GM23338 (cell line): ENCODE data around the gene ZNF519. TPM values are rescaled to one million over a fixed set of nuclear protein-coding genes. Genes with fewer than 3 reads are reported as not detected.

Experiments used
- ATAC-seq: fragments of 200-7000 bp; cut with Tn5 transposase; 3 replicates; pipeline ENCODE4 v1.9.1; 2020
- DNase-seq: peaks from one replicate; pipeline ENCODE4 v3.0.0-alpha.2; 2015; ENCODE audit warnings: low spot score
- H2AFZ ChIP-seq: fragments of 200-600 bp; sonication (generic); 2 replicates; pipeline ENCODE4 v1.8.0; 2016; ENCODE audit warnings: antibody characterized with exemption, mild to moderate bottlenecking, moderate library complexity
- H3F3A ChIP-seq: fragments of 200-600 bp; sonication (generic); replicated peaks from 2 replicates; pipeline ENCODE4 v1.8.0; 2017; ENCODE audit warnings: antibody characterized with exemption, mixed run types, low read depth
- H3K27ac ChIP-seq: fragments of 200-600 bp; sonication (generic); 2 replicates; pipeline ENCODE4 v1.6.1; 2016; ENCODE audit warnings: low read depth
- H3K27me3 ChIP-seq: fragments of 200-600 bp; sonication (generic); 2 replicates; pipeline ENCODE4 v1.8.0; 2016; ENCODE audit warnings: mild to moderate bottlenecking, mixed run types, moderate library complexity; ENCODE audit not compliant: insufficient read depth
- H3K36me3 ChIP-seq: fragments of 200-600 bp; sonication (generic); 2 replicates; pipeline ENCODE4 v1.8.0; 2016; ENCODE audit warnings: mild to moderate bottlenecking; ENCODE audit not compliant: insufficient read depth
- H3K4me1 ChIP-seq: fragments of 200-600 bp; sonication (generic); 2 replicates; pipeline ENCODE4 v1.8.0; 2016; ENCODE audit warnings: mild to moderate bottlenecking, moderate library complexity; ENCODE audit not compliant: insufficient read depth
- H3K4me2 ChIP-seq: fragments of 200-600 bp; sonication (generic); 2 replicates; pipeline ENCODE4 v1.7.1; 2017; ENCODE audit warnings: mixed run types
- H3K4me3 ChIP-seq: fragments of 200-600 bp; sonication (generic); 2 replicates; pipeline ENCODE4 v1.6.1; 2016; ENCODE audit warnings: mixed run types
- H3K79me2 ChIP-seq: fragments of 200-600 bp; sonication (generic); replicated peaks from 2 replicates; pipeline ENCODE4 v1.8.0; 2017; ENCODE audit warnings: mild to moderate bottlenecking; ENCODE audit not compliant: insufficient read depth
- H3K9me2 ChIP-seq: fragments of 200-600 bp; sonication (generic); 2 replicates; pipeline ENCODE4 v1.8.0; 2017; ENCODE audit not compliant: insufficient read depth
- H4K20me1 ChIP-seq: fragments of 200-600 bp; sonication (generic); replicated peaks from 2 replicates; pipeline ENCODE4 v1.8.0; 2017; ENCODE audit warnings: mild to moderate bottlenecking; ENCODE audit not compliant: insufficient read depth
- H3K27ac Mint-ChIP-seq: 2 replicates; pipeline ENCODE4 v1.8.0; 2020; ENCODE audit warnings: inconsistent platforms, mild to moderate bottlenecking, moderate library complexity, mixed read lengths
- H3K27me3 Mint-ChIP-seq: 3 replicates; pipeline ENCODE4 v1.8.0; 2022; ENCODE audit warnings: low read depth, mild to moderate bottlenecking, moderate library complexity, mixed read lengths, inconsistent platforms; ENCODE audit not compliant: insufficient read depth, poor library complexity
- H3K36me3 Mint-ChIP-seq: 3 replicates; pipeline ENCODE4 v1.8.0; 2021; ENCODE audit warnings: low read depth, mild to moderate bottlenecking, inconsistent platforms, moderate library complexity, mixed read lengths
- H3K4me1 Mint-ChIP-seq: 3 replicates; pipeline ENCODE4 v1.8.0; 2020; ENCODE audit warnings: mild to moderate bottlenecking, inconsistent platforms, mixed read lengths
- H3K4me3 Mint-ChIP-seq: 3 replicates; pipeline ENCODE4 v1.8.0; 2021; ENCODE audit warnings: moderate library complexity, mild to moderate bottlenecking, inconsistent platforms, mixed read lengths
- H3K9me3 Mint-ChIP-seq: 3 replicates; pipeline ENCODE4 v1.8.0; 2020; ENCODE audit warnings: moderate library complexity, mild to moderate bottlenecking, inconsistent platforms, mixed read lengths
- CREB1 ChIP-seq: fragments of 250-450 bp; sonication (Bioruptor Pico); IDR thresholded peaks from 2 replicates; pipeline ENCODE4 v1.5.0; 2020; ENCODE audit warnings: low read depth, mild to moderate bottlenecking, moderate library complexity
- EZH2 ChIP-seq: fragments of 200-600 bp; sonication (generic); IDR thresholded peaks from one replicate; pipeline ENCODE4 v1.8.0; 2017; ENCODE audit warnings: antibody characterized with exemption, mild to moderate bottlenecking, low read depth; ENCODE audit not compliant: unreplicated experiment
- EZH2phosphoT487 ChIP-seq: fragments of 200-600 bp; sonication (generic); IDR thresholded peaks from one replicate; pipeline ENCODE4 v1.8.1; 2018; ENCODE audit warnings: antibody characterized with exemption; ENCODE audit not compliant: unreplicated experiment
- JUNB ChIP-seq: IDR thresholded peaks from one replicate; pipeline ENCODE4 v1.6.1; 2016; ENCODE audit warnings: antibody characterized with exemption; ENCODE audit not compliant: unreplicated experiment
- NANOG ChIP-seq: IDR thresholded peaks from 2 replicates; pipeline ENCODE4 v1.6.1; 2016; ENCODE audit warnings: antibody characterized with exemption, borderline replicate concordance
- POLR2AphosphoS5 ChIP-seq: IDR thresholded peaks from 2 replicates; pipeline ENCODE4 v1.6.1; 2016; ENCODE audit warnings: antibody characterized with exemption, low read depth
- STAT1 ChIP-seq: IDR thresholded peaks from one replicate; pipeline ENCODE4 v1.6.1; 2016; ENCODE audit warnings: antibody characterized with exemption; ENCODE audit not compliant: unreplicated experiment
- ZNF114 ChIP-seq: fragments of 250-450 bp; sonication (Bioruptor Pico); IDR thresholded peaks from 2 replicates; pipeline ENCODE4 v1.5.0; 2020; ENCODE audit warnings: mild to moderate bottlenecking, moderate library complexity
- ZNF331 ChIP-seq: fragments of 250-450 bp; sonication (Bioruptor Pico); IDR thresholded peaks from 2 replicates; pipeline ENCODE4 v1.5.0; 2020; ENCODE audit warnings: low read depth, mild to moderate bottlenecking, moderate library complexity
- polyA plus RNA-seq: library from polyadenylated mRNA; unstranded; fragments of >200 nt; fragmentation: Nextera tagmentation; extraction: Ambion mirVana; gene quantifications from 2 replicates; pipeline ENCODE4 v1.2.1, GENCODE V29; 2016
- total RNA-seq: library from RNA; depleted of rRNA; stranded (reverse); fragments of >200 nt; shearing (Covaris generic); gene quantifications from 2 replicates; pipeline ENCODE4 v1.2.3, GENCODE V29; 2014
- TF ChIP-seq, protein P1 (sequence below): fragments of 250-450 bp; sonication (Bioruptor Pico); IDR thresholded peaks from 2 replicates; pipeline ENCODE4 v1.5.0; 2020; ENCODE audit warnings: mild to moderate bottlenecking, moderate library complexity
- TF ChIP-seq, protein P2 (sequence below): IDR thresholded peaks from 2 replicates; pipeline ENCODE4 v1.6.1; 2016; ENCODE audit warnings: antibody characterized with exemption
- TF ChIP-seq, protein P3 (sequence below): IDR thresholded peaks from one replicate; pipeline ENCODE4 v1.6.1; 2018; ENCODE audit warnings: antibody characterized with exemption; ENCODE audit not compliant: unreplicated experiment
- TF ChIP-seq, protein P4 (sequence below), 2 experiments: fragments of 200-600 bp in 1 of 2; sonication (generic) in 1 of 2; conservative IDR thresholded peaks; 2 replicates each; pipeline versions ENCODE4 v1.5.1 to v1.6.1; 2016 to 2017; ENCODE audit warnings: antibody characterized with exemption in 2 of 2, low read depth in 2 of 2, mild to moderate bottlenecking in 2 of 2, moderate library complexity in 1 of 2

ZNF519 gene
- total and polyA plus RNA-seq, 2 experiments from 2014 or later, result 29.4 to 54.6 TPM

DNA sequence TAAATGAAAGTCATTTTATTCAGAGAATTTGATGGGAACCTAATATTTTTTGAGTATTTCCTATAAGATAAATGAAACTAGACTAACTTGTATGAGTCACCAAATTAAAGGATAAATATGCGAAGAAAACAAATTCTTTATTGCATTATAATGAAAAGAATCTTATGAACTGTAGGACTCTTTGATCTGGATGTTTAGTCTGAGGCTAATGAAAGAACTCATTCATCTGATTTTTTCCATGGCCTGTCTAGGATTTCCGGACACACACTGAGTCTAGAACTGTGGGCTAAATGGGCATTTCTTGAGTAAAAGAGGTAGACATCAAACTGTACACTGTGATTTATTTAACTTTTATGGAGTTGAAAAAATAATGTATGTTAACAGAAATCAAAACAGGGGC, 43.0 kb downstream of the ZNF519 start:
- H3F3A ChIP-seq, result no peaks in the 10 kb centered on the region
- TF ChIP-seq, protein P1, sequence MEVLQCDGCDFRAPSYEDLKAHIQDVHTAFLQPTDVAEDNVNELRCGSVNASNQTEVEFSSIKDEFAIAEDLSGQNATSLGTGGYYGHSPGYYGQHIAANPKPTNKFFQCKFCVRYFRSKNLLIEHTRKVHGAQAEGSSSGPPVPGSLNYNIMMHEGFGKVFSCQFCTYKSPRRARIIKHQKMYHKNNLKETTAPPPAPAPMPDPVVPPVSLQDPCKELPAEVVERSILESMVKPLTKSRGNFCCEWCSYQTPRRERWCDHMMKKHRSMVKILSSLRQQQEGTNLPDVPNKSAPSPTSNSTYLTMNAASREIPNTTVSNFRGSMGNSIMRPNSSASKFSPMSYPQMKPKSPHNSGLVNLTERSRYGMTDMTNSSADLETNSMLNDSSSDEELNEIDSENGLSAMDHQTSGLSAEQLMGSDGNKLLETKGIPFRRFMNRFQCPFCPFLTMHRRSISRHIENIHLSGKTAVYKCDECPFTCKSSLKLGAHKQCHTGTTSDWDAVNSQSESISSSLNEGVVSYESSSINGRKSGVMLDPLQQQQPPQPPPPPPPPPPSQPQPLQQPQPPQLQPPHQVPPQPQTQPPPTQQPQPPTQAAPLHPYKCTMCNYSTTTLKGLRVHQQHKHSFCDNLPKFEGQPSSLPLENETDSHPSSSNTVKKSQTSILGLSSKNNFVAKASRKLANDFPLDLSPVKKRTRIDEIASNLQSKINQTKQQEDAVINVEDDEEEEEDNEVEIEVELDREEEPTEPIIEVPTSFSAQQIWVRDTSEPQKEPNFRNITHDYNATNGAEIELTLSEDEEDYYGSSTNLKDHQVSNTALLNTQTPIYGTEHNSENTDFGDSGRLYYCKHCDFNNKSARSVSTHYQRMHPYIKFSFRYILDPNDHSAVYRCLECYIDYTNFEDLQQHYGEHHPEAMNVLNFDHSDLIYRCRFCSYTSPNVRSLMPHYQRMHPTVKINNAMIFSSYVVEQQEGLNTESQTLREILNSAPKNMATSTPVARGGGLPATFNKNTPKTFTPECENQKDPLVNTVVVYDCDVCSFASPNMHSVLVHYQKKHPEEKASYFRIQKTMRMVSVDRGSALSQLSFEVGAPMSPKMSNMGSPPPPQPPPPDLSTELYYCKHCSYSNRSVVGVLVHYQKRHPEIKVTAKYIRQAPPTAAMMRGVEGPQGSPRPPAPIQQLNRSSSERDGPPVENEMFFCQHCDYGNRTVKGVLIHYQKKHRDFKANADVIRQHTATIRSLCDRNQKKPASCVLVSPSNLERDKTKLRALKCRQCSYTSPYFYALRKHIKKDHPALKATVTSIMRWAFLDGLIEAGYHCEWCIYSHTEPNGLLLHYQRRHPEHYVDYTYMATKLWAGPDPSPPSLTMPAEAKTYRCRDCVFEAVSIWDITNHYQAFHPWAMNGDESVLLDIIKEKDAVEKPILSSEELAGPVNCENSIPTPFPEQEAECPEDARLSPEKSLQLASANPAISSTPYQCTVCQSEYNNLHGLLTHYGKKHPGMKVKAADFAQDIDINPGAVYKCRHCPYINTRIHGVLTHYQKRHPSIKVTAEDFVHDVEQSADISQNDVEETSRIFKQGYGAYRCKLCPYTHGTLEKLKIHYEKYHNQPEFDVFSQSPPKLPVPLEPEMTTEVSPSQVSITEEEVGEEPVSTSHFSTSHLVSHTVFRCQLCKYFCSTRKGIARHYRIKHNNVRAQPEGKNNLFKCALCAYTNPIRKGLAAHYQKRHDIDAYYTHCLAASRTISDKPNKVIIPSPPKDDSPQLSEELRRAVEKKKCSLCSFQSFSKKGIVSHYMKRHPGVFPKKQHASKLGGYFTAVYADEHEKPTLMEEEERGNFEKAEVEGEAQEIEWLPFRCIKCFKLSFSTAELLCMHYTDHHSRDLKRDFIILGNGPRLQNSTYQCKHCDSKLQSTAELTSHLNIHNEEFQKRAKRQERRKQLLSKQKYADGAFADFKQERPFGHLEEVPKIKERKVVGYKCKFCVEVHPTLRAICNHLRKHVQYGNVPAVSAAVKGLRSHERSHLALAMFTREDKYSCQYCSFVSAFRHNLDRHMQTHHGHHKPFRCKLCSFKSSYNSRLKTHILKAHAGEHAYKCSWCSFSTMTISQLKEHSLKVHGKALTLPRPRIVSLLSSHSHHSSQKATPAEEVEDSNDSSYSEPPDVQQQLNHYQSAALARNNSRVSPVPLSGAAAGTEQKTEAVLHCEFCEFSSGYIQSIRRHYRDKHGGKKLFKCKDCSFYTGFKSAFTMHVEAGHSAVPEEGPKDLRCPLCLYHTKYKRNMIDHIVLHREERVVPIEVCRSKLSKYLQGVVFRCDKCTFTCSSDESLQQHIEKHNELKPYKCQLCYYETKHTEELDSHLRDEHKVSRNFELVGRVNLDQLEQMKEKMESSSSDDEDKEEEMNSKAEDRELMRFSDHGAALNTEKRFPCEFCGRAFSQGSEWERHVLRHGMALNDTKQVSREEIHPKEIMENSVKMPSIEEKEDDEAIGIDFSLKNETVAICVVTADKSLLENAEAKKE (CRISPR knock-in tag), result no peak
- no peak for TF ChIP-seq STAT1
- TF ChIP-seq EZH2, result no peak
- TF ChIP-seq, protein P2, sequence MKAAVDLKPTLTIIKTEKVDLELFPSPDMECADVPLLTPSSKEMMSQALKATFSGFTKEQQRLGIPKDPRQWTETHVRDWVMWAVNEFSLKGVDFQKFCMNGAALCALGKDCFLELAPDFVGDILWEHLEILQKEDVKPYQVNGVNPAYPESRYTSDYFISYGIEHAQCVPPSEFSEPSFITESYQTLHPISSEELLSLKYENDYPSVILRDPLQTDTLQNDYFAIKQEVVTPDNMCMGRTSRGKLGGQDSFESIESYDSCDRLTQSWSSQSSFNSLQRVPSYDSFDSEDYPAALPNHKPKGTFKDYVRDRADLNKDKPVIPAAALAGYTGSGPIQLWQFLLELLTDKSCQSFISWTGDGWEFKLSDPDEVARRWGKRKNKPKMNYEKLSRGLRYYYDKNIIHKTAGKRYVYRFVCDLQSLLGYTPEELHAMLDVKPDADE, result no peak
- no peak for TF ChIP-seq POLR2AphosphoS5
- TF ChIP-seq NANOG, result no peak
- TF ChIP-seq ZNF331 (CRISPR knock-in tag), result no peak
- TF ChIP-seq, protein P3, sequence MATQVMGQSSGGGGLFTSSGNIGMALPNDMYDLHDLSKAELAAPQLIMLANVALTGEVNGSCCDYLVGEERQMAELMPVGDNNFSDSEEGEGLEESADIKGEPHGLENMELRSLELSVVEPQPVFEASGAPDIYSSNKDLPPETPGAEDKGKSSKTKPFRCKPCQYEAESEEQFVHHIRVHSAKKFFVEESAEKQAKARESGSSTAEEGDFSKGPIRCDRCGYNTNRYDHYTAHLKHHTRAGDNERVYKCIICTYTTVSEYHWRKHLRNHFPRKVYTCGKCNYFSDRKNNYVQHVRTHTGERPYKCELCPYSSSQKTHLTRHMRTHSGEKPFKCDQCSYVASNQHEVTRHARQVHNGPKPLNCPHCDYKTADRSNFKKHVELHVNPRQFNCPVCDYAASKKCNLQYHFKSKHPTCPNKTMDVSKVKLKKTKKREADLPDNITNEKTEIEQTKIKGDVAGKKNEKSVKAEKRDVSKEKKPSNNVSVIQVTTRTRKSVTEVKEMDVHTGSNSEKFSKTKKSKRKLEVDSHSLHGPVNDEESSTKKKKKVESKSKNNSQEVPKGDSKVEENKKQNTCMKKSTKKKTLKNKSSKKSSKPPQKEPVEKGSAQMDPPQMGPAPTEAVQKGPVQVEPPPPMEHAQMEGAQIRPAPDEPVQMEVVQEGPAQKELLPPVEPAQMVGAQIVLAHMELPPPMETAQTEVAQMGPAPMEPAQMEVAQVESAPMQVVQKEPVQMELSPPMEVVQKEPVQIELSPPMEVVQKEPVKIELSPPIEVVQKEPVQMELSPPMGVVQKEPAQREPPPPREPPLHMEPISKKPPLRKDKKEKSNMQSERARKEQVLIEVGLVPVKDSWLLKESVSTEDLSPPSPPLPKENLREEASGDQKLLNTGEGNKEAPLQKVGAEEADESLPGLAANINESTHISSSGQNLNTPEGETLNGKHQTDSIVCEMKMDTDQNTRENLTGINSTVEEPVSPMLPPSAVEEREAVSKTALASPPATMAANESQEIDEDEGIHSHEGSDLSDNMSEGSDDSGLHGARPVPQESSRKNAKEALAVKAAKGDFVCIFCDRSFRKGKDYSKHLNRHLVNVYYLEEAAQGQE, result no peak
- no peak for TF ChIP-seq ZNF114 (CRISPR knock-in tag)
- TF ChIP-seq, protein P4, sequence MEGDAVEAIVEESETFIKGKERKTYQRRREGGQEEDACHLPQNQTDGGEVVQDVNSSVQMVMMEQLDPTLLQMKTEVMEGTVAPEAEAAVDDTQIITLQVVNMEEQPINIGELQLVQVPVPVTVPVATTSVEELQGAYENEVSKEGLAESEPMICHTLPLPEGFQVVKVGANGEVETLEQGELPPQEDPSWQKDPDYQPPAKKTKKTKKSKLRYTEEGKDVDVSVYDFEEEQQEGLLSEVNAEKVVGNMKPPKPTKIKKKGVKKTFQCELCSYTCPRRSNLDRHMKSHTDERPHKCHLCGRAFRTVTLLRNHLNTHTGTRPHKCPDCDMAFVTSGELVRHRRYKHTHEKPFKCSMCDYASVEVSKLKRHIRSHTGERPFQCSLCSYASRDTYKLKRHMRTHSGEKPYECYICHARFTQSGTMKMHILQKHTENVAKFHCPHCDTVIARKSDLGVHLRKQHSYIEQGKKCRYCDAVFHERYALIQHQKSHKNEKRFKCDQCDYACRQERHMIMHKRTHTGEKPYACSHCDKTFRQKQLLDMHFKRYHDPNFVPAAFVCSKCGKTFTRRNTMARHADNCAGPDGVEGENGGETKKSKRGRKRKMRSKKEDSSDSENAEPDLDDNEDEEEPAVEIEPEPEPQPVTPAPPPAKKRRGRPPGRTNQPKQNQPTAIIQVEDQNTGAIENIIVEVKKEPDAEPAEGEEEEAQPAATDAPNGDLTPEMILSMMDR (conservative IDR thresholded peaks at IDR 0.05; ENCODE audit: low read depth in 2 of 2), result no peak
- no peak for TF ChIP-seq JUNB
- no peak for TF ChIP-seq CREB1 (CRISPR knock-in tag)
- no peak for TF ChIP-seq EZH2phosphoT487
- H3K27ac ChIP-seq, result no peak overlapping the region
- H3K9me2 ChIP-seq, result no peaks in the 10 kb centered on the region
- Mint-ChIP-seq H3K9me3 (no peaks in the 10 kb centered on the region), H3K27ac (no peak overlapping the region), H3K4me1 (peaks cover 19% of the 10 kb centered on the region), H3K4me3 (no peak overlapping the region), H3K27me3 (peaks cover 1% of the 10 kb centered on the region), H3K36me3 (no peaks in the 10 kb centered on the region)
- H4K20me1 ChIP-seq, result no peaks in the 10 kb centered on the region
- H3K4me3 ChIP-seq, result no peak overlapping the region
- no peak for DNase-seq
- H3K27me3 ChIP-seq, result no peaks in the 10 kb centered on the region
- H2AFZ ChIP-seq, result no peak overlapping the region
- peaks cover 6% of the 10 kb centered on the region for H3K4me1 ChIP-seq
- no peak overlapping the region for H3K4me2 ChIP-seq
- H3K79me2 ChIP-seq, result no peaks in the 10 kb centered on the region
- no peak for ATAC-seq
- no peaks in the 10 kb centered on the region for H3K36me3 ChIP-seq
